Measurements from ENCODE around the gene SLC26A8.
"Not testable (repeated sequence)": the region's sequence is repeated elsewhere in the genome, so short reads cannot be mapped to it uniquely, and the experiment has no call there.

SLC26A8 gene

DNA sequence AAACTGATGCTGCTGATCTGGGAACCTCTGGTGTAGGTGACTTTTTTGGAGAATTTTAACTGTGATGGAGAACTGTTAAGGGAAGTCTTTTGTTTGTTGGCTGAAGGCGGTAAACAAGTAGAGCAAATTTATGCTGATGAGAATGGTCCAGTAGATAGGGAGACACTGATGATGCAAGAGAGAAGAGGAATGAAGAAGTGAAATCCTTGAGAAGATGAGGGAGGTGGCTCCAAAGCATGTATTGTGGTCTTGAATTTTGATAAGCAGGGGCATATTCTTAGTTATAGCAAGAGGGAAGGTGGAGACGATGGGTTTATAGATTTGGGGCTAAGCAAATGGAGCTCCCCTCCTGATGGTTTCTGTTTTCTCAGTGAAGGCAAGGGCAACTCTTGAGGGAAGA is 25.1 kb upstream of the SLC26A8 start:
- DNase-seq = no peak

DNA sequence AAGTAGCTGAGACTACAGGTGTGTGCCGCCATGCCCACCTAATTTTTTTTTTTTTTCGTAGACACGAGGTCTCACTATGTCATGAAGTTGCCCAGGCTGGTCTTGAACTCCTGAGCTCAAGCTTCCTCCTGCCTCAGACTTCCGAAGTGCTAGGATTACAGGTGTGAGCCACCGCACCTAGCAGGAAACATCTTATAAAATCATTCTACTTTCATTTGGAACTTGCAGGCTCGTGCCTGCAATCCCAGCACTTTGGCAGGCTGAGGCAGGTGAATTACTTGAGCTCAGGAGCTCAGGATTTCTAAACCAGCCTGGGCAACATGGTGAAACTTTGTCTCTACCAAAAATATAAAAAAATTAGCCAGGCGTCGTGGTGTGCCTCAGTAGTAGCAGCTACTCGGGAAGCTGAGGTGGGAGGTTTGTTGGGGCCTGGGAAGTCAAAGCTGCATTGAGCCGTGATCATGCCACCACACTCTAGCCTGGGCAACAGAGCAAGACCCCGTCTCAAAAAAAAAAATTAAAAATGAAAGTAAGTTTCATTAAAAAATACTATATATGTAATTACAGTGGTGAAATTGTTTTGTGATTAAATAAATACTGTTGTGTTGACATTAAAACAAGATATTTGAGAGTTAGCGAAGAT is 18.3 kb upstream of the SLC26A8 start:
- no peak for DNase-seq

- DNase-seq = no peak
These were observed 16.5 kb upstream of the SLC26A8 start for GRCh38 chr6:36040958-36041357.

- no peak for DNase-seq
These were observed 14.7 kb upstream of the SLC26A8 start for GRCh38 chr6:36039112-36039511.

- no peak for DNase-seq
These were observed 13.9 kb upstream of the SLC26A8 start for GRCh38 chr6:36038120-36038876.

DNA sequence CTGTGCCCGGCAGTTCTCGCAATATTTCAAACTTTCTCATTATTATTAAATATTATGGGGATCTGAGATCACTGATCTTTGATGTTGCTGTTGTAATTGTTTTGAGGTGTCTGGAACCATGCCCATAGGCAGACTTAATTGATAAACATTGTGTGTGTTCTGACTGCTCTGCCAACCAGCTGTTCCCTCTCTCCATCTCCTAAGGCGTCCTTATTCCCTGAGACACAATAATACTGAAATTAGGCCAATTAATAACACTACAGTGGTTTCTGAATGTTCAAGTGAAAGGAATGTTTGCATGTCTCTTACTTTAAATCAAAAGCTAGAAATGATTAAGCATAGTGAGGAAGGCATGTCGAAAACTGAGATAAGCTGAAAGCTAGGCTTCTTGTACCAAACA is 10.8 kb upstream of the SLC26A8 start:
- no peak for DNase-seq

- DNase-seq = no peak
These were observed 10.0 kb upstream of the SLC26A8 start for GRCh38 chr6:36034441-36034840.

DNA sequence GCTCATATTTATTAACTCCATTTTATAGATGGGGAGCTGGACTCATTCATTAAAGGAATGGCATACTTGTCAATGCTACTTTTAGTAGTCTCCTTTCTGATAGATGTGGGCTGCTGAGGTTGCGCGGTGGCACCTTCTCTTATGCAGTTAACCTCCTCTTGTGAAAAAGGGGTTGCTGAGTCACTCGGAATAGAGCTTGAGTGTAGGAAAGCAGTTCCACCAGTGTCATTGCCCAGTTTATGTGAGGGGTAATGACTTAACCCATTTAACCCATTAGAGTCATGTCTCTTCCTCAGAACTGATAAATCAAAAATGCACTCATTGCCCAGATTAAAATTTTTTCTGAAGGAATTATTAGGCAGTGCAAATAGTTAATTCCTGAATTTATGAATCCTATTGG is 9.5 kb upstream of the SLC26A8 start:
- DNase-seq = no peak

GRCh38 chr6:36033144-36033543 is 8.7 kb upstream of the SLC26A8 start:
- not testable (repeated sequence) for DNase-seq

GRCh38 chr6:36032261-36032660 is 7.8 kb upstream of the SLC26A8 start:
- DNase-seq = no peak

GRCh38 chr6:36029464-36029863 is 5.0 kb upstream of the SLC26A8 start:
- no peak for DNase-seq

GRCh38 chr6:36028877-36029324 is 4.5 kb upstream of the SLC26A8 start:
- DNase-seq = peak; percentile 3

DNA sequence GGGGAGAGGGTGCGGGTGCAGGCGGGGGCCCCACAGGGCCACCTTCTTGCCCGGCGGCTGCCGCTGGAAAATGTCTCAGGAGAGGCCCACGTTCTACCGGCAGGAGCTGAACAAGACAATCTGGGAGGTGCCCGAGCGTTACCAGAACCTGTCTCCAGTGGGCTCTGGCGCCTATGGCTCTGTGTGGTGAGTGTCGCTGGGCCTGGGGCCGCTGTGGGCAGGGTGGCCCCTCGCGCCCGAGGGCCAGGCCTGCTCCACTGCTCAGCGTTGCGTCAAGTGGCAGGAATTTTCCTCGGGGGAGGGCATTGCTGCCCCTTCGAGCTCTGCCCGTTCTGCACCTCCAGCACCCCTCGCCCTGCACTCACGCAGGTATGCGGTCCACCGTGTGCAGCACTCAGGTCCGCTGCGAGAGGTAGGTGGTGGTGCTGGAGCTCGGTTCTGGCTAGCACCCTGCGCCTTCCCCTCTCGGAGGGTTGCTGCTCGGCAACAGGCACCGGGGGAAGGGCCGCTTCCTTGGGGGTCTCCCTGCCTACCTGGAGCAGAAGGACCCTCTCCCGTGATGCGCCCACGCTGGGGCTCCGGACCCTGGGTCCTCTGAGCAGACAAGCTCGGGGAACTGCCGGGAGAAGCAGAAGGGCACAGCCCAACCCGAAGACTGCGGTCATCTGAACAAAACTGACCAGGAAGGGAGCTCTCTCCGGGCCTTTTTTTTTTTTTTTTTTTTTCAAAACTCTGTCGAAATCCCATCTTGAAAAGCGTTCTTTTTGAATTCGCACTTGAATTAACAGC is 3.8 kb upstream of the SLC26A8 start:
- DNase-seq = no peak

DNA sequence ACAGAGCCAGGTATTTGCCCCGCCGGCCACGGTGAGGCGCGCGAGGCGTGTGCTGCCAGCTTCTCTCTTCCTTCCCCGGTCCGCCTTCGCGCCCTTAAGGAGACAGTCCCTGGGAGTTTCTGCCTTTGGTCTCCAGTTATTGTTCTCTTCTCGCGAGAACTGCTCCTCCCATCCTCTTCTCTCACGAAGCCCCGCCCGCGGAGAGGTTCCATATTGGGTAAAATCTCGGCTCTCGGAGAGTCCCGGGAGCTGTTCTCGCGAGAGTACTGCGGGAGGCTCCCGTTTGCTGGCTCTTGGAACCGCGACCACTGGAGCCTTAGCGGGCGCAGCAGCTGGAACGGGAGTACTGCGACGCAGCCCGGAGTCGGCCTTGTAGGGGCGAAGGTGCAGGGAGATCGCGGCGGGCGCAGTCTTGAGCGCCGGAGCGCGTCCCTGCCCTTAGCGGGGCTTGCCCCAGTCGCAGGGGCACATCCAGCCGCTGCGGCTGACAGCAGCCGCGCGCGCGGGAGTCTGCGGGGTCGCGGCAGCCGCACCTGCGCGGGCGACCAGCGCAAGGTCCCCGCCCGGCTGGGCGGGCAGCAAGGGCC is 3.2 kb upstream of the SLC26A8 start, which contains the start of gene MAPK14:
TSS of gene MAPK14 (plus strand) at position 308 of the 587 bp plus-strand sequence. CDS start 350 bp downstream, outside the sequence.
- DNase-seq = peak; percentile 95

GRCh38 chr6:36025932-36026327 is 1.5 kb upstream of the SLC26A8 start:
- no peak for DNase-seq

DNA sequence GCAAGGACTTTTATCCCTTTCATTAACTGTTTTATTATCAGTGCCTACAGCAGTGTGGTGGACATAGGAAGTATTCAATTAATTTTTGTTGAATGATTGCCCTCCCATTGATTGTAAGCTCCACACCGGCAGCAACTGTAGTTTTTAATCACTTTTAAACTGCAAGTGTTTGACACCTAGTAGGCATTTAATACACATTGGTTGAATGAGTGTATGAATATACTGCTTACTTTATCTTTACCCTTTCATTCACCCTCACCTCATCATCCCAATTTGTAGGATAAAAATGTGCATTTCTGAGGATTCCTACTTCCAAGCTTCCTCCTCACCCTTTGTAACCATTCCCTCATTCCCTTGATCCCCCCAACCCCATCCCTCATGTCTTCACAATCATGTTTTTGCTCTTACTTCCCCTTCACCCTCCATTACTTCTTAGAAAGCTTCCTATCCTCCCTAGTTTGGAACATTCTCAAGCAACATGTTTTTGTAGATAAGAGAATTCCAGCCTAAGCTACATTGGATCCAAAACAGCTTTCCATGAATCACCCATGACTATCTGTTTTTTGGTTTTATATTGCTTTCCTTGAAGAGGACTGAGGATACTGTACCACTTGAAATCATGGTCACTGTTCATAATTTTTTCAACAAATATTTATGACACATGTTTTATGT is 955 bp upstream of the SLC26A8 start:
- no peak for DNase-seq

DNA sequence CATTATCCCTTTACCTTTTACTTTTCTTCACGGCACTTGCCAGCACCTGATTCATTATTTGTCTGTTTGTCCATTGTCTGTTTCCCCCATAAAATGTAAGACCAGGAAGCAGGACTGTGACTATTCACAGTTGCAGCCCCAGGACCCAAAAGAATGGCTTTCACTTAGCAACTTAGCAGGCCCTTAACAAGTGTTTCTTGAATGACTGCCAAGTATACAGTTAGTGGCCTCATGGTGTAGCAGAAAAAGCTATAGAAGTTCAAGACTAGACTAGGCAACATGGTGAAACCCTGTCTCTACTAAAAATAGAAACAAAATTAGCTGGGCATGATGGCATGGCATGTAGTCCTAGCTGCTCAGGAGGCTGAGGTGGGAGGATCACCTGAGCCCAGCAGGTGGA is 4.3 kb downstream of the SLC26A8 start:
- DNase-seq = no peak

GRCh38 chr6:36019167-36019566 is 5.3 kb downstream of the SLC26A8 start:
- DNase-seq = no peak

DNA sequence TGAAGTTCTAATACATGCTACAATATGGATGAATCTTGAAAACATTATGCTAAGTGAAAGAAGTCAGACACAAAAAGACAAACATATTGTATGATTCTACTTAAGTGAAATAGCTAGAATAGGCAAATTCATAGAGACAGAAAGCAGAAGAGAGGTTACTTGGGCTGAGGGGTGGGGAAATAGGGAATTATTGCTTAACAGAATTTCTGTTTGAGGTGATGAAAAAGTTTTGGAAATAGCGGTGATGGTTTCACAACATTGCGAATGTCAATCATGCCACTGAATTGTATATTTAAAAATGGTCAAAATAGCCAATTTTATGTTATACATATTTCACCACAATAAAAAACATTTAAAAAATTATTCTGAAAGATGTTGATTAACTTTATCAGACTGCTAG is 6.1 kb downstream of the SLC26A8 start:
- no peak for DNase-seq

GRCh38 chr6:36015666-36016065 is 8.8 kb downstream of the SLC26A8 start:
- no peak for DNase-seq

DNA sequence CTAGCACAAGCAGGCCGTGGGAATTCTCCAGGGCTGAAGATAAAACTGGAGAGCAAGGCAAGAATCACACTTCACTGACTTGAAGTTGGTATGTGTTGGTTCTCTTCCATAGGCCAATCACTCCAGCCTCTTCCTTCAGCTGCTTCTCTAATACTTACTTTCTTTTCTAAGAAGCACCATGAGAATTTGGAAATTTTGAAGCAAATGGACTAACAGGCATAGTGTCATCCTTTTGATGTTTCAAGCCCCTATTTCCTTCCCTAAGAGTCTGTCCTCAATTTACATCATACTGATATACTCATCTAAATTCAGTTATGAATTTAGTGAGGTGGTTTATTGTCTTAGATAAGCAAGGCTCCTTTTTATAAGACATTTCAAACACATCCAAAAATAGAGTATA is 24.0 kb downstream of the SLC26A8 start:
- no peak for DNase-seq

DNA sequence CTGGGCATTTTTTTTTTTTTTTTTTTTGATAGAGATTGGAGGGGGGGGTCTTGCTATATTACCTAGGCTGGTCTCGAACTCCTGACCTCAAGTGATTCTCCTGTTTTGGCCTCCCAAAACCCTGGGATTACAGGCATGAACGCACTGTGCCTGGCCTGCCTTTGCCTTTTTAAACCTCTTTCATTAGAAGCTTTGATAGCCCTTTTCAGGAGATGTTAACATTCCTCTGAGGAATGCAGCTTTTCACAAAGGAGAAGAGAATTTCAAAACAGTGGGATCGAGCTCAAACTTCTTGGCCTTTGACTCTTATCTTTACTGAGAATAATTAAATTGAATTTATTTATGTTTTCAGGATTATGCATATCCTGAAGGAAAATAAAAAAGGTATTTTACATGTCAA is 31.3 kb downstream of the SLC26A8 start:
- no peak for DNase-seq

DNA sequence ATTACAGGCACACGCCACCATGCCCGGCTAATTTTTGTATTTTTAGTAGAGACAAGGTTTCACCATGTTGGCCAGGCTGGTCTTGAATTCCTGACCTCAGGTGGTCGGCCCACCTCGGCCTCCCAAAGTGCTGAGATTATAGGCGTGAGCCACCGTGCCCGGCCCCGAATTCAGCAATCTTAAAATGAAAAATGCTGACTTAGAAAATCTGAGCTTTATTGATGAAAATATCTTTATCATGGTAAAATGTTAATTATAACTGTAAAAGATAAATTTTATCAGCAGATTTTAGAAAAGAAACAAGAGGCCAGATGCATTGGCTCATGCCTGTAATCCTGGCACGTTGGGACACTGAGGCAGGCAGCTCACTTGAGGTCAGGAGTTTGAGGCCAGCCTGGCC is 36.4 kb downstream of the SLC26A8 start:
- not testable (repeated sequence) for DNase-seq

Measured in GOT3 (cell line).